ENCODE measurements around the gene CCDC102A. TPM values are rescaled to one million over a fixed set of nuclear protein-coding genes. Genes with fewer than 3 reads are reported as not detected.
A peak's percentile ranks its signal among the peaks of the same experiment; 100 is the strongest.

The CCDC102A gene
- total and polyA plus RNA-seq, 2 of the 13 experiments (the other 11 are each of a cell fraction or from before 2014, with no cell fraction given): 2.1 to 2.8 TPM

- TF ChIP-seq SIX4 (CRISPR knock-in tag; IDR thresholded peaks at IDR 0.05) (no peak), ZSCAN29 (CRISPR knock-in tag; conservative IDR thresholded peaks at IDR 0.05) (no peak), ESRRA (CRISPR knock-in tag; IDR thresholded peaks at IDR 0.05; ENCODE audit: low read depth) (no peak), KLF12 (CRISPR knock-in tag; IDR thresholded peaks at IDR 0.05; ENCODE audit: borderline replicate concordance) (no peak), IRX3 (CRISPR knock-in tag; IDR thresholded peaks at IDR 0.05; ENCODE audit: borderline replicate concordance, low read depth) (no peak), MATR3 (CRISPR knock-in tag; IDR thresholded peaks at IDR 0.05) (no peak), CC2D1A (CRISPR knock-in tag; IDR thresholded peaks at IDR 0.05) (0 out of 2 replicates have a peak, but pooled peaks have one; percentile 73), SNAPC5 (CRISPR knock-in tag; IDR thresholded peaks at IDR 0.05; ENCODE audit: borderline replicate concordance) (no peak), YEATS2 (CRISPR knock-in tag; IDR thresholded peaks at IDR 0.05; ENCODE audit: borderline replicate concordance) (0 out of 2 replicates have a peak, but pooled peaks have one; percentile 63), ZNF205 (CRISPR knock-in tag; IDR thresholded peaks at IDR 0.05) (peak; percentile 46; the same call in 1 of the 2 replicates), KMT2B (CRISPR knock-in tag; IDR thresholded peaks at IDR 0.05) (no peak), ZSCAN22 (CRISPR knock-in tag; IDR thresholded peaks at IDR 0.05) (no peak), TRAFD1 (CRISPR knock-in tag; IDR thresholded peaks at IDR 0.05; ENCODE audit: borderline replicate concordance) (no peak), ZNF7 (CRISPR knock-in tag; IDR thresholded peaks at IDR 0.05) (no peak), SALL1 (CRISPR knock-in tag; IDR thresholded peaks at IDR 0.05) (peak; percentile 78), GPN1 (CRISPR knock-in tag; IDR thresholded peaks at IDR 0.05; ENCODE audit: borderline replicate concordance) (no peak), RFX5 (IDR thresholded peaks at IDR 0.05; ENCODE audit: low read depth, low read length) (no peak), ISX (CRISPR knock-in tag; conservative IDR thresholded peaks at IDR 0.05) (no peak), REXO4 (CRISPR knock-in tag; IDR thresholded peaks at IDR 0.05; ENCODE audit: borderline replicate concordance) (no peak), FOXK2 (IDR thresholded peaks at IDR 0.05) (no peak), THAP7 (CRISPR knock-in tag; IDR thresholded peaks at IDR 0.05) (no peak), DZIP1 (CRISPR knock-in tag; IDR thresholded peaks at IDR 0.05) (0 out of 2 replicates have a peak, but pooled peaks have one; percentile 20), ZNF878 (CRISPR knock-in tag; IDR thresholded peaks at IDR 0.05) (no peak)
Measured at GRCh38 chr16:57519796-57520360, 16.5 kb downstream of the CCDC102A start (continued).

All from HepG2 (cell line).